RPMI8226 (cell line): ENCODE data around the gene LYPD5.
A peak's percentile ranks its signal among the peaks of the same experiment; 100 is the strongest.

Source experiments
- DNase-seq: peaks from one replicate; pipeline ENCODE4 v3.0.0-alpha.2; 2015

LYPD5 gene

DNA sequence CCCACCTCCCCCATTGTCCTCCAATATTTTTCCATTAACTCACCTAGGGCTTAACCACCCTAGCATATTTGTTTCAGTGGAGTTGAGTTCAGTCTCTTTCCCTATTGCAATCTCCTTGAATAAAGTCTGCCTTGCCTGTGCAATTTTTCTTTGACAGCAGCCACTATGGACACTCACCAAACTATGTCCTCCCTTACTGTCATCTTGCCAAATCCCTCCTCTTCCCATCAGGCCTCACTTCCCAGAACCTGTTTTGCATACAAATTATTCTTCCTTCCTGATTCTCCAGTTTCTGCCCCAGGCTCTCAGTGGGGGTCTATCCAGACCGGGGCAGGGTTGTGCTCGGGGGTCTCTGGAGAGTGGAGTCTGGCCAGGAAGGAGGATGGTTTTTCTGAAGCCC lies 2.2 kb upstream of the LYPD5 start:
- DNase-seq = no peak

DNA sequence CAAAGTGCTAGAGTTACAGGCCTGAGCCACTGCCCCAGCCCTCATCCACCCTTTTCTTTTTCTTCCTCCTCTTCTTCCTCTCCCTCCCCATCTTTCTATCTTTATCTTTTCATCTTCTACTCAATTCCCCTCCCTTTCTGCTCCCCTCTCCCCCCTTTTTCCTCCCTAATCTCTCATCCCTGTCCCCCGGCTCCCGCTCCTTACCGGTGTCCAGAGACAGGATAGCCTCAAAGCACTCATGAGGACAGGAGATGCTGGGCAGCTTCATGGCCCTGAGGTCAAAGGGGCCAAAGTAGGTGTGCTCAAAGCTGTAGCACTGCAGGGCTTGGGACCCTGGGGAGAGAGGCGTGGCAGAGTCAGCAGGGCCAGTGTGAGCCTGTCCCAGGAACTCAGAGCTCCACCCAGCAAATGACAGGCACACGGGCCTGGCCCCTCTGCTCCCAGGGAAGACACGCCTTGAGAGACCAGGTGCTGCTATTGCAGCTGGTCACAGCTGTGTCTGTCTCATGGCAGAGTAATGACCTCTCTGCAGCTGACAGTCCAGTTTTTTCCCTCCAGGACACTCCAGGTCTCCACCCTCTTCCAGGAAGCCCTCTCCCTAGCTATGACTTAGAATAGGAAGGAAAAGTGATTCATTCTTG lies 2.6 kb downstream of the LYPD5 start:
- peak; percentile 30 for DNase-seq

DNA sequence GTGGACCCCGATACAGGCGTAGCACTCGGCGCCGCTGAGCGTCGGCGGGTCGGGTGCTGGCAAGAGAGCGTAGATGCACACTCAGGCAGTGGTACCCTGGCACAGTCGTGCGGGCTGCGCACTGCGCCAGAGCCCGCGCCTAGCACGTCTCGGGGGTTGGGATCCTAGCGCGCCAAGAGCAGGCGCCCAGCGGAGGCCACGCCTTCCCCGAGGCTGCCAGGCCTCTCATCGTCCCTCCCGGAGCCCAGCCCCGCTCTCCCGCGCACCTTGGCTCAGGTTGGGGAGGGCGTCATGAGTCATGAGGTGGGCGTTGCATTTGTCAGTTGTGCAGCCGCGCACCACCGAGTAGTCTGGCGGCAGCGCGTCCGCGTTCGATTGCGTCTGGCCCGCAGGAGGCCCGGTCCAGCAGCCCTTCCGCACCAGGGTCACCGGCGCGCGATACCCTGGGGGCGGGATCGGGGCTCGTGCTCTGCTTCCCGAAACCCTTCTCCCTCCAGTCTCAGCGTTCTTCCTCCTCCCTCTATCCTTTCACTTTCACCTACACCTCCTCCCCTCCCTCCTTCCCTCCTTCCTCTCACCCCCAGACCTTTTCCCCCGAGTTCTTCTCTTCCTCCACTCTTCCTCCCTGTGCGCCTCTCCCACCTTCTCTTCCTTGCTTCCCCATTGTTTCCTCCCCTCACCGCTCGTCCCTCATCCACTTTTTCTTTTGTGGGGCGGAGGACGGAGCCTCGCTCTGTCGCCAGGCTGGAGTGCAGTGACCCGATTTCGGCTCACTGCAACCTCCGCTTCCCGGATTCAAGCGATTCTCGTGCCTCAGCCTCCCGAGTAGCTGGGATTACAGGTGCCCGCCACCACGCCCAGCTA lies 3.5 kb downstream of the LYPD5 start:
- peak; percentile 29 for DNase-seq

DNA sequence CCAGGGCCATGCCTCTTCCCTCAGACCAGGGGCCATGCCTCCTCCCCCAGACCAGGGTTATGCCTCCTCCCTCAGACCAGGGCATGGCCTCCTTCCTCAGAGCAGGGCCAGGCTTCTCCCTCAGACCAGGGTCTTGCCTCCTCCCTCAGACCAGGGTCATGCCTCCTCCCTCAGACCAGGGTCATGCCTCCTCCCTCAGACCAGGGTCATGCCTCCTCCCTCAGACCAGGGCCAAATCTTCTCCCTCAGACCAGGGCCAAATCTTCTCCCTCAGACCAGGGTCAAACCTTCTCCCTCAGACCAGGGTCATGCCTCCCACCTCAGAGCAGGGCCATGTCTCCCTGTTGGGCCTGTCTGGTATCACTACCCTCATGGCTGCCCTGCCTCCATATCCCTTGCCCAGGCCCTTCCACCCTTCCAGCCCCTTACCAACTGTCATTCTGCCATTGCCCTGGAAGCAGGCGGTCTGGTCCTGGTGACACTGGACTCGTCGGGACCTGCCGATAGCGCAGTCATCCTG lies 4.2 kb downstream of the LYPD5 start:
- no peak for DNase-seq

DNA sequence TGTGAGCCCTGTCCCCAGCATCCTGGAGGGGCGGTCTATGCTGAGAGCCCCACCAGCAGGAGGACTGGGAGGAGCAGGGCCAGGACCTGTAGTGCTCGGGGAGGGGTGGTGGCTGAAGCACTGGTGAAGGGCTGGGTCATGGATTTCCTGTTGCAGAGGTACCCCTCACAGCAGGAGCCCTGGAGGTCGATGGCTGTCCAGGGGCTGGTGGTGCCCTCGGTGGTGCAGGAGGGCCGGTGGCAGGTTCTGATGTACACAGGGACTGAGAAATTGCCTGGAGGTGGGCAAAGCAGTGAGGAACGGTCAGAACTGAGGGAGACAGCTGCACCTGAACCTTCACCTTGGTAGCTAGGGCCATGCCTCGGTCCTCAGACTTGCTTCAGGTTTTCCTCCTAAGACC lies 4.7 kb downstream of the LYPD5 start:
- no peak for DNase-seq

DNA sequence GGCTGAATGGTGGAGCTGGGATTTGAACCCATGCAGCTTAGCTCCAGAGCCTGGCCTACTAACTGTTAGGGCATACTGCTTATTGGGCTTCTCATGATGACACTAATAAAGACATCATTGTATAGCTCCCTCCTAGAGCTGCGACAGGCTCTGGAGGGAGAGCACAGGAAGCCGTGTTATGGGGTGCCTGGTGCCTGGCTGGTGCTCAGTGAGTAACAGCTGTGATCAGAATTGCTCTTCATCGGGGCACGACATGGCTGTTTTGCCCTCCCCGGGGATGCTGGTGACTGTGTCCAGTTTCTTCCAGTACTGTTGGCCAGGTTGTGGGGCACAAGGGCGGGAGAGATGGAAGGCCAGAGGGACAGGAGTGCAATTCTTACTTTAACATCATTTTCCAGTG lies 5.1 kb downstream of the LYPD5 start:
- DNase-seq = no peak

DNA sequence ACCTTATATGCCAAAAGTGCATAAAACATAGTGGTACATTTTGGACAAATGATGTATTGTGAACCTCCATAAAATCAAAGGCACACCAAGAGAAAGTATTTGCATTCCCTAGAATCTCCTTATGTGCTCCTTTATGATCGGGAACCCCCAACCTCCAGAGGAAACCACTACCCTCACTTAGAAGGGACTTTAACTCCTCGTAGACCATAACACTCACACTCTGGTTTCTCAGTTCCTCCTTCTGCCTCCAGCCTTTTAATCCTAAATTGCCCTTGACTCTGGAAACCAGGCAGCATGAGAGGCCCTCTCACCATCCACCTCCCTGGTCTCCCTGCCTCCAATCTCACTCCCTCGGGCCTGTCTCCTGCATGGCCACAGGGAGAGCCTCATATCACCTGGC lies 11.7 kb downstream of the LYPD5 start:
- DNase-seq = no peak

DNA sequence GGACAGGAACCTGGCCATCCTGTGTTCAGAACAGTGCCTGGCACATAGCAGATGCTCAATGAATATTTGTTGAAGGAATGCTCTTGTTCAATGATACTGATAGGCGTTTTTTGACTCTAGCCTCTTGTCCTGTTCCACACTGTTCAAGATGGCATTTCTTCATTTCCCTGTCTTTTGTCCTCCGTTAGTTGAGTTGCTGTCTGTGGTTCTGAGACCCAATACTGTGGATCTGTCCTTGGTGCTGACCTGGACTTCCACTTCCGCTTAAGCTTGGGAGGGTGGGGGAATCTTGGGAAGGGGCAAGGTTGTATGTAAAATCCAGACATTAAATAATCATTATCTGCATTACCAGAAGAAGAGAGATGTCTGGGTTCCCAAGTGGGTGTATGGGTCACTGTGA lies 13.2 kb downstream of the LYPD5 start:
- DNase-seq = peak; percentile 15

DNA sequence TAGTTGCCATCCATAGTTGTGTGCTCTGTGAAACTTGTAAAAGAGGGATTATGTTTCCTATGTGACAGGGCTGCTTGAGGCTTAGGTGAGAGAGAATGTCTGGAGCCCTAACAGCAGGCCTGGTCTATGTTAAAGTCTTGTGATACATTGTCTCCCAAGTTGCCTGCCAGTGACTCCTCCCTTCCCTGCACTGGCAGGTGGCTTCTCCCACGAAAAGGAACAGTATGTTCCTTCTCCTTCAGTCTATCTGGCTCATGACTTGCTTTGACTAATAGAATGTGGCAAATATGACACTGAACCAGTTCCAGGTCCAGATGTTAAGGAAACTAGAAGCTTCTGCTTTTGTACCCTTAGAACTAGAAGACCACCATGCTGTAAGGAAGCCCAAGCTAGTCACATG lies 15.6 kb downstream of the LYPD5 start:
- DNase-seq = no peak

DNA sequence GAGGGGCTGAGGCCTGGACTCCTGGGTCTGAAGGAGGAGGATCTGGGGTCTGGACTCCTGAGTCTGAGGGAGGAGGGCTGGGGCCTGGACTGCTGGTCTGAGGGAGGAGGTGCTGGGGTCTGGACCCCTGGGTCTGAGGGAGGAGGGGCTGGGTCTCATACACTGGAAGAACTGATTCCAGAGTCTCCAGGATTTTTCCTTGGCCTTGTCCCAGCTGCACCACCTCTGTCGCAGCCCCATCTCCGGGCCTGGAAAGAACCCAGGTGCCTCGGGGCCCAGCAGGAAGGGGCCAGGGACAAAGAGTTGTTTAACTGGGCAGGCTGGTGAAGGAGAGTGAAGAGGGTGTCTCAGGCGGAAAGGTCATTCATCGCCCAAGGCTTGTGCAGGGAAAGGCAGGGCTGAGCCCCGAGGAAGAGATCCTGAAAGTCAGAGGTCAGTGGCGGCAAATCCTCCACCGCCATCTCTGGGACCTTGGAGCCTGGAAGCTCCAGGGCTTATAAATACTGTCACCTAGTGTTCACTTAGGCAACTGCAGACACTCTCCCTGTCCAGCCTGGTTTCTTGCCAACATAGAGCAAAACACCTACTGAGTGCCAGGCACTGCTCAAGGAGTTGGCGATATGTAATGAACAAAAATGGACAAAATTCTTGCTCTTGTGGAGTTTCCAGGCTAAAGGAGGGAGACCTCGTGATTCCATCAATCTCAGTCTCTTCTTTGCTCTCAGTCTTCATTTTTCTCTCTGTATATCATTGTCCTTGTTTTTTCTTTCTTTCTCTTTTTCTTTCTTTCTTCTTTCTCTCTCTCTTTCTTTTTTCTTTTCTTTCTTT lies 17.1 kb downstream of the LYPD5 start:
- peak; percentile 73 for DNase-seq

DNA sequence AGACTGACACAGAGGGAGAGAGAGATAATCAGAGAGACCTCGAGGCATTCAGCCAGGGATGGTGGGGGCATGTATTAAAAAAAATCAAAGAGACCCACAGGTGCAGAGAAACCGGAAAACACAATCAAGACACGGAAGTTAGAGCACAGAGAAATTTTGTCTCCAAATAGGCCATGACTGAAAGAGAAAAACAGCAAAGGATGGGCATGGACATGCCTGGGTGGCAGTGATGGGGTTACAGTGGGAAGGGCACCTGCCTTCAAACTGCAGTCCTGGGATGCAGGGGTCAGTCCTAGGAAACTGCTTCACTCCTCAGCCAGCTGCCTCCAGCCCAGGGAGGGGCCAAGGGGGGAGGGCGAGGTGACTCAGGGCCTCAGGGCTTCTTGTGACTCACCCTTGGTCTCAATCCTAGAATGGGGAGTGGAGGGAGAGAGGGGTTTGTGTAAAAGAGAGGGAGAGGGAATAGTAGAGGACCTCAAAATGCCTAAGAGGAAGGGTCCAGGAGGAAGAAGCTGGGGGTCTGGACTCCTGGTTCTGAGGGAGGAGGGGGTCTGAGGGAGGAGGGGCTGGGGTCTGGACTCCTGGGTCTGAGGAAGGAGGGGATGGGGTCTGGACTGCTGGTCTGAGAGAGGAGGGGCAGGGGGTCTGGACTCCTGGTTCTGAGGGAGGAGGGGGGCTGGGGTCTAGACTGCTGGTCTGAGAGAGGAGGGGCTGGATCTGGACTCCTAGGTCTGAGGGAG lies 17.8 kb downstream of the LYPD5 start:
- DNase-seq = peak; percentile 67

DNA sequence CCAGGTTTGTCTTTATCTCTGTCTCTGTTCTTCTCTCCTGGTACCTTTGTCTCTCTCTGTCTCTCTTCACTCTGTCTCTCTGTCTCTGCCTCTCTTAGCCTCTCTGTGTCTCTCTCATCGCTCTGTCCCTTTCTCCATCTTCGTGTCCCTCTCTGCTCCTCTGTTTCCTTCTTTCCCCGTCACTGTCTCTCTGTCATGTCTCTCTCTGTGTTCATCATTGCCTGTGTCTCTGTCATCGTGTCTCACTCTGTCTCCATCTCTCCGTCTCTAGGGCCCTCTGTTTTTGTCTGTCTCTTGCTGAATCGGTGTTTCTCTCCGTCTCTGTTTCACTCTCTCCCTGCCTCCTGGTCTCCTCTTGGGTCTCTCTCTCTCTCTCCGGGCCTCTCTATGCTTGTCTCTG lies 18.6 kb downstream of the LYPD5 start:
- no peak for DNase-seq

DNA sequence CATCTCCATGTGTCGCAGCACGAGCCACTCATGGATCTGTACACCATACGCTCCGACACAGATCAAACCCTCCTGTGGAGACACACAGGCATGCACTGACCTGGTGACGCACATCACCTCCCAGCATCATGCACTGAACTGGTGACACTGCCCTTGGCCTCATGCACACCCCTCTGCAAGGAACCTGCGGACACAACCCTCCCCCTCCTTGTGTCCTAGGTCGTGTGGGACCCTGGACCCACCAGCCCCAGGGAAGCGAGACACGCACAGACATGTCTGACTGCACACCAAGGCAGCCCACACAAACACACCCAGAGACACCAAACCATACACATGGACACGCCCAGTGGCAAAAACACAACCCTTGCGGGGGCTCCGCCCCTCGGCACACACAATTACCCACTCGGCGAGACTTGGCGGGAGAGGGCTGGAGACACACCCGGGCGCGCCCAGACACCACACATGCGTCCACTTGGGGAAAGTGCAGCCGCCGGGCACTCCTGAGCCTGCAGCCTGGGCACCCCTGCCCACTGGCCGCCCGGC lies 19.5 kb downstream of the LYPD5 start:
- DNase-seq = no peak

DNA sequence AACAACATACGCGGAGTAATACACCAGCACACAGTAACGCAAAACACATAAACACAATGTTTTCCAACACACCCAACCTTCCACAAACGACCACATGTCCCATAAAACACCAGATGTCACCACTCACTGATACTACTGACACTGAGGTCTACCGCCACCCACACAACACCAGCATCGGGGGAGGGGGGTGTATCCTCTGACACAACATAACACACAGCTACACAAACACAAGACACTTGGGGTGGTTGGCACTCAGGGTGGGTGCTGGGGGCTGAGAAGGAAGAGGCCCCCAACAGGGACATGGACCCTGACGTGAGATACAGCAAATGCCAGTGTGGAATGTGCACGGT lies 20.0 kb downstream of the LYPD5 start:
- DNase-seq = no peak

DNA sequence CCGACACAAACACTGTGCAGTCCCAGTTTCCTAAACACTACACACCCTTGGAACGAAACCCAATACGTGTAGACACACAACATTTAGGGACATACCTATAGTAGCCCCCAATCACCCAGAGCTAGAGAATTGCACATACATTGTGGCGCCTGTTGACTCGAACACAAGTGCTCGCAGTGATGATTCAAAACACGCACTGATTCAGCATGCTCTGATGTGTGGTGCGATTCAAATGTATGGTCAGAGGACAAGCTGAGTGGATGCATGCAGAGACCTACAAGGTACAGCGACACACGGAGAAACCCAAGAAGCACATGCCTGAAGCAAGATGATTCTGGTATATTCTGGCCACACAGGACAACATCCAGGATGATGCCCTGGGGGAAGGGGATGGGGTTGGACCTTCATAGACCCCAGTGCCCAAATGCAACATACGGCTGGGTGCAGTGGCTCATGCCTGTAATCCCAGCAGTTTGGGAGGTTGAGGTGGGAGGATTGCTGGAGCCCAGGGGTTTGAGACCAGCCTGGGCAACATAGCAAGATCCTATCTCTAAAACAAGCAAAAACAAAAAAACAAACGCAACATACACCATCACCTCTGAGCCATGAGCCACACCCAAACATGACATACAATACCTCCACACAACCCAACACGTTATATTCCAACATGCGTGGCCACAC lies 20.5 kb downstream of the LYPD5 start:
- DNase-seq = no peak

DNA sequence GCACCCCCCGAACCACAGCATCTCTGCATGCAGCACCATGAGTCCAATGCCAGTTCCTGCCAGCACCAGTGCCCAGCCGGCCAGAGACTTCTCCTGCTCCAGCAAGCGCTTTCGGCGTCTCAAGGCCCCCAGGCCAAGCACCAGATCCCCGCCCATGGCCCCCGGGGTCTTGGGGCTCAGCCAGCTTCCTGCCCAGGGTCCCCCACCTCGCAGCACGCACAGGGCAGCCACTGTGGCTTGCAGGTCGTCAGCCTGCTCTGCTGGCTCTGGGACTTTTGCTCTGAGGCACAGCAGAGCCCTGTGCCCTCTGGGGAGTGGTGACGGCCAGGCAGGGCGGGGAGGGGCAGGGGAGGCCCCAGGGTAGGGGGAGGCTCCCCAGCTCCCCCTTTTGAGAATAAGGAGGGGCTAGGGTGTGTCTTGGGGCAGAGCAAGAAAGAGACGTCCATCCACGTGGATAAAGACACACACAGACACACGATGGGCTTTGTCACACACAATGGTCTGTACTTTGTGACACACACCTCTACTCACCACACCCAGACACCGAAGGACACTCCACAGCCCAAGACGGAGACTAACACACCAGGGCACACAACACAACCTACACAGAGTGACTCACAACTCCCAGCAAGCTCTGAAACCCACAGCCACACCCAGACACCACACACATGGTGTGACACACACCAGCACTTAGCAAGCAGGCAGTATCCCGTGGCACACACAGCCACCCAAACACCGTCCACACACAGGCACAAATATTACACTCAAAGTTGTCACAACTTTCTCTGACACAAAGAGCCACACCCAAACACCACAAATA lies 21.3 kb downstream of the LYPD5 start, which contains the start of gene KCNN4:
TSS of gene KCNN4 (minus strand) at position 268 of the 820 bp plus-strand sequence. CDS start at position 156, 112 bp downstream.
- DNase-seq = peak; percentile 70

DNA sequence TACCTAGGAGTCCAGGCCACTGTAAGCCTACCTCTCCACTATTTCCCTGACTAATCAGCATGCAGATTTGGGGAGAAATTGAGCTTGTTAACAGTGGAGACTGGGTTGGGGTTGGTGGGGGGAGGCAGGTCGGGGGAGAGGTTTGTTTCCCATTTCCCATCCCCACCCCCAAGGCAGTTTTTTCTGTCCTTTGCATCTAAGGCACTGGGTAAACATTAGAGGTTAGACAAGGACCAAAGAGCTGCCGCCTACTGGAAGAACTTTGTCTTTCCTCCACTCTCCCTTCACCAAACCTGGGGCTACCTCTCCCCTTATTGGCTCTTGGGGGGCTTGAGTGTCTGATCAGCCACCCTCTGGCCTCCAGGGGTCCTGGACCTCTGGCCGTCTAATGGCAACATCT lies 22.4 kb downstream of the LYPD5 start:
- peak; percentile 56 for DNase-seq

DNA sequence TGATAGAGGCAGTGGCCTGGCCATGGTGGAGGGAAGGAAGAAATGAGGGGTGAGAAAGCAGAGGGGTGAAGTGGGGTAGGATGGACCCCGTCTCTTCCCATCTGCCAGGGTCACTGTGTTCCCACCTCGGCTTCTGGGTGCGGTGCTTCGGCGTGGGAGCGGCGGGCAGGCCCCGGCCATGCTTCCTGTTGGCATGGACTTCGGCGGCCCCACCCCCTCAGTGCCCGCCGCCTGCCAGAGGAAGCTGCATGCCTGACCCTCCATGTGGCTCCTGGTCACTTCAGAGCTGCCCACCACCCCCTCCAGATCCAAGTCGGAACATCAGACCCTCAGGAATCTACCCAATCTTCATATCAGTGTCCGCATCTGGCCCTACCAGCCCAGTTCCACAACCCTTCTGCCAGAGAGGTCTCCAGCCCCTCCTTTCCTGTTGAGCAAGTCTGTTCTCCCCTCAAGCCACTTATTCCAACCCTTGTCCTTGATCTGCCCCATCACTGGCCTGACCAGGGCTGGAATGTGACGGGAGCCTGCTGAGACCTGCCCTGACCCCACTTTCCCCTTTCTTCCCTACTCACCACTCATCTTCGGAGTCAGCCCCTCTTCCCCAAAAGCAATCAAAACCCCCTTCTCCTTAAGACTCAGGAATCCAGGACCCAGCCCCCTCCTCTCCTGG lies 23.0 kb downstream of the LYPD5 start:
- peak; percentile 19 for DNase-seq

DNA sequence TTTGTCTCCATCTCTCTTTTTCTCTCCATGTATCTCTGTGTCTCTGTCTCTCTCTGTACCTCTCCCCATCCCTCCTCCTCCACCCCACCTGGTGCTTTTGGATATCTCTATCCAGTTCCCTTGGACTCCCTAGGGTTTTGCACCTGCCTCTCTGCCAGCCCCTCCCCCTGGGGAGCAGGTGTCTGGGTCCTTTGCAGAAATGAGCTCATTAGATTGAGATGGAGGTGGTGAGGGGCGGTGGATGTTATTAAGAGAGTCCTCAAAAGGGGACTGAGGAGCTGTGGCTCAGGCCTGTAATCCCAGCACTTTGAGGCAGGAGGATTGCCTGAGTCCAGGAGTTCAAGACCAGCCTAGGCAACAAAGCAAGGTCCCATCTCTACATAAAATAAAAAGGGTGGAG lies 23.6 kb downstream of the LYPD5 start:
- peak; percentile 64 for DNase-seq

DNA sequence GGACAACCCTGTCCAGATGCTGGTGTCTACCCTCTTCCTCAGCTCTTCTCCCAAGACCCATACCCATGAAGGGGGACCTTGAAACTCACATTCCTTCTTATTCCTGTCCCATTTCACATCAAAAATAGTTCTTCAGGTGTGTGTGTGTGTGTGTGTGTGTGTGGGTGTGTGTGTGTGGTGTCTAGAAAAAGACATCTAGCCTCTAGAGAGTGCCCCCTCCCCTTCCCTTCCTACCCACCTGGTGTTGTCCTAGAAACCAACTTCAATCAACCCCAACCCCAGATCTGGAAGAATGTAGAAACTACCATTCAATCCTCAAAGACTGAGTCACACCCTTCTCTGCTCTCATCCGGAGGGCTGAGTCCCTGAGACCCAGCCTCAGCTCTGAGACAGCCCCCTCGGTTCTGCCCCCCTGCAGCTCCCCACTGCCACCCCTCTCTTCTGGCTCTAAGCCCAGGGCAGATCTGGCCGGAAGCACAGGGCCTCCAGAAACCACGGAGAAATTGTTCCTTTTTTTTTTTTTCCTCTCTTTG lies 25.0 kb downstream of the LYPD5 start:
- peak; percentile 78 for DNase-seq
